ENCODE data around the gene SCN1B.

The SCN1B gene

GRCh38 chr19:35024095-35024494 lies 6.2 kb upstream of the SCN1B start:
- no peaks in the 10 kb centered on the region for H3K27me3 ChIP-seq (ENCODE audit: insufficient read depth, low read length, poor library complexity, severe bottlenecking)
- no peaks in the 10 kb centered on the region for H3K9me2 ChIP-seq (replicated peaks; ENCODE audit: low read depth, low read length)
- no peaks in the 10 kb centered on the region for H3K9me3 ChIP-seq (ENCODE audit: insufficient read depth, low read depth, low read length)
- no peak overlapping the region for H3K4me3 ChIP-seq (ENCODE audit: low read length, poor library complexity, severe bottlenecking)
- TF ChIP-seq CTCF (conservative IDR thresholded peaks at IDR 0.05; ENCODE audit: low read length) (no peak), EZH2phosphoT487 (IDR thresholded peaks at IDR 0.05; ENCODE audit: borderline replicate concordance) (no peak)
- no peaks in the 10 kb centered on the region for H3K79me2 ChIP-seq (ENCODE audit: insufficient read depth, low read length)
- H4K20me1 ChIP-seq (ENCODE audit: insufficient read depth, low read length, poor library complexity, severe bottlenecking): no peaks in the 10 kb centered on the region
- no peaks in the 10 kb centered on the region for H3F3A ChIP-seq (ENCODE audit: low read depth)
- H3K4me2 ChIP-seq (ENCODE audit: low read depth, low read length, poor library complexity, severe bottlenecking): no peak overlapping the region
- H3K9ac ChIP-seq (ENCODE audit: low read depth, low read length, poor library complexity, severe bottlenecking): no peak overlapping the region
- no peak overlapping the region for H2AFZ ChIP-seq (ENCODE audit: low read length)
- peaks cover 76% of the 10 kb centered on the region; the same call in 1 of the 2 replicates for H3K36me3 ChIP-seq (ENCODE audit: insufficient read depth, low read length)
- H3K4me1 ChIP-seq (ENCODE audit: insufficient read depth, low read length, poor library complexity, severe bottlenecking): no peaks in the 10 kb centered on the region

DNA sequence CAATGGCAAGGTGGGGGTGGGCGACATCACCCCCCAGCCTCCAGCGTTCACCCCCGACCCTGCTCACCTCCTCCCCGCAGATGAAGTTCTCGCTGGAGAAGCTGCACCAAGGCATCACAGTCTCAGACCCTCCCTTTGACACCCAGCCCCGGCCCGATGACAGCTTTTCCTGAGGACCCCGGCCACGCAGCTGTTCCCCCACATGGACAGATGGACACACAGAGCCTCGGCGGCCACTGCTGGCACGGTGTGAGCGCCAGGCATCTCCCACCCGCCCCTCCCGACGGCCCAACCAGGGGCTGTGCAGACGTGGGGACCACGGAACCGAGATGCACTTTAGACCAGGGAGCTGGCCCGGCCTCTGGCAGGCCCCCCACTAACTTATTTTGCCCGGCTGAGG lies 4.3 kb upstream of the SCN1B start:
- Histone ChIP-seq H3K9me2 (replicated peaks; ENCODE audit: low read depth, low read length) (no peaks in the 10 kb centered on the region), H3F3A (ENCODE audit: low read depth) (no peaks in the 10 kb centered on the region), H2AFZ (ENCODE audit: low read length) (no peak overlapping the region), H3K9ac (ENCODE audit: low read depth, low read length, poor library complexity, severe bottlenecking) (no peak overlapping the region), H3K9me3 (ENCODE audit: insufficient read depth, low read depth, low read length) (no peaks in the 10 kb centered on the region), H3K79me2 (ENCODE audit: insufficient read depth, low read length) (no peaks in the 10 kb centered on the region), H3K4me2 (ENCODE audit: low read depth, low read length, poor library complexity, severe bottlenecking) (no peak overlapping the region), H3K36me3 (ENCODE audit: insufficient read depth, low read length) (peaks cover 58% of the 10 kb centered on the region; the same call in 1 of the 2 replicates), H4K20me1 (ENCODE audit: insufficient read depth, low read length, poor library complexity, severe bottlenecking) (no peaks in the 10 kb centered on the region), H3K27me3 (ENCODE audit: insufficient read depth, low read length, poor library complexity, severe bottlenecking) (peaks cover 2% of the 10 kb centered on the region), H3K4me3 (ENCODE audit: low read length, poor library complexity, severe bottlenecking) (no peak overlapping the region), H3K4me1 (ENCODE audit: insufficient read depth, low read length, poor library complexity, severe bottlenecking) (no peaks in the 10 kb centered on the region)
- TF ChIP-seq EZH2phosphoT487 (IDR thresholded peaks at IDR 0.05; ENCODE audit: borderline replicate concordance) (no peak), CTCF (conservative IDR thresholded peaks at IDR 0.05; ENCODE audit: low read length) (no peak)

- H3K9ac ChIP-seq (ENCODE audit: low read depth, low read length, poor library complexity, severe bottlenecking): no peak overlapping the region
- peaks cover 6% of the 10 kb centered on the region for H3K27me3 ChIP-seq (ENCODE audit: insufficient read depth, low read length, poor library complexity, severe bottlenecking)
- H2AFZ ChIP-seq (ENCODE audit: low read length): no peak overlapping the region
- TF ChIP-seq CTCF (conservative IDR thresholded peaks at IDR 0.05; ENCODE audit: low read length) (no peak), EZH2phosphoT487 (IDR thresholded peaks at IDR 0.05; ENCODE audit: borderline replicate concordance) (no peak)
- H3K79me2 ChIP-seq (ENCODE audit: insufficient read depth, low read length): no peaks in the 10 kb centered on the region
- peaks cover 53% of the 10 kb centered on the region; the same call in 1 of the 2 replicates for H3K36me3 ChIP-seq (ENCODE audit: insufficient read depth, low read length)
- no peaks in the 10 kb centered on the region for H3K4me1 ChIP-seq (ENCODE audit: insufficient read depth, low read length, poor library complexity, severe bottlenecking)
- H3K4me3 ChIP-seq (ENCODE audit: low read length, poor library complexity, severe bottlenecking): no peak overlapping the region
- H3K9me2 ChIP-seq (replicated peaks; ENCODE audit: low read depth, low read length): no peaks in the 10 kb centered on the region
- H3F3A ChIP-seq (ENCODE audit: low read depth): no peaks in the 10 kb centered on the region
- no peaks in the 10 kb centered on the region for H4K20me1 ChIP-seq (ENCODE audit: insufficient read depth, low read length, poor library complexity, severe bottlenecking)
- no peak overlapping the region for H3K4me2 ChIP-seq (ENCODE audit: low read depth, low read length, poor library complexity, severe bottlenecking)
- no peaks in the 10 kb centered on the region for H3K9me3 ChIP-seq (ENCODE audit: insufficient read depth, low read depth, low read length)
Measured at GRCh38 chr19:35026418-35026817, 3.9 kb upstream of the SCN1B start.
